GM19240 (cell line): ENCODE measurements around the gene HPGDS.
A peak's percentile ranks its signal among the peaks of the same experiment; 100 is the strongest.
"Not testable (repeated sequence)": the region's sequence is repeated elsewhere in the genome, so short reads cannot be mapped to it uniquely, and the experiment has no call there.

Experiments used
- DNase-seq: peaks from one replicate; pipeline ENCODE4 v3.0.0; 2011; ENCODE audit warnings: low spot score; ENCODE audit not compliant: insufficient read length

The HPGDS gene

DNA sequence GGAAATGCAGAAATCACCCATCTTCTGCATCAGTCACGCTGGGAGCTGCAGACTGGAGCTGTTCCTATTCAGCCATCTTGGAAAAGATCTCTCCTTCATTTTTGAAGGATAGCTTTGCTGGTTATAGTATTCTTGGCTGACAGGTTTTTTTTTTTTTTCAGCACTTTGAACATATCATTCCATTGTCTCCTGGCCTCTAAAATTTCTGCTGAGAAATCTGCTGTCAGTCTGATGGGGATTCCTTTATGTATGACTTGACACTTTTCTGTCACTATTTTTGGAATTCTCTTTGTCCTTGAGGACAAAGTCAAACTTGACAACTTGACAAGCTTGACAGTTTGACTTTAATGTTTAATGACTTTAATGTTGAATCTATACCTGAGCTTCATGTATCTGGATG lies 16.8 kb downstream of the HPGDS start:
- DNase-seq = no peak

DNA sequence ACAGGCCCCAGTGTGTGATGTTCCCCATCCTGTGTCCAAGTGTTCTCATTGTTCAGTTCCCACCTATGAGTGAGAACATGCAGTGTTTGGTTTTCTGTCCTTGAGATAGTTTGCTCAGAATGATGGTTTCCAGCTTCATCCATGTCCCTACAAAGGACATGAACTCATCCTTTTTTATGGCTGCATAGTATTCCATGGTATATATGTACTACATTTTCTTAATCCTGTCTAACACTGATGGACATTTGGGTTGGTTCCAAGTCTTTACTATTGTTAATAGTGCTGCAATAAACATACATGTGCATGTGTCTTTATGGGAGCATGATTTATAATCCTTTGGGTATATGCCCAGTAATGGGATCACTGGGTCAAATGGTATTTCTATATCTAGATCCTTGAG lies 22.7 kb downstream of the HPGDS start:
- DNase-seq = not testable (repeated sequence)

DNA sequence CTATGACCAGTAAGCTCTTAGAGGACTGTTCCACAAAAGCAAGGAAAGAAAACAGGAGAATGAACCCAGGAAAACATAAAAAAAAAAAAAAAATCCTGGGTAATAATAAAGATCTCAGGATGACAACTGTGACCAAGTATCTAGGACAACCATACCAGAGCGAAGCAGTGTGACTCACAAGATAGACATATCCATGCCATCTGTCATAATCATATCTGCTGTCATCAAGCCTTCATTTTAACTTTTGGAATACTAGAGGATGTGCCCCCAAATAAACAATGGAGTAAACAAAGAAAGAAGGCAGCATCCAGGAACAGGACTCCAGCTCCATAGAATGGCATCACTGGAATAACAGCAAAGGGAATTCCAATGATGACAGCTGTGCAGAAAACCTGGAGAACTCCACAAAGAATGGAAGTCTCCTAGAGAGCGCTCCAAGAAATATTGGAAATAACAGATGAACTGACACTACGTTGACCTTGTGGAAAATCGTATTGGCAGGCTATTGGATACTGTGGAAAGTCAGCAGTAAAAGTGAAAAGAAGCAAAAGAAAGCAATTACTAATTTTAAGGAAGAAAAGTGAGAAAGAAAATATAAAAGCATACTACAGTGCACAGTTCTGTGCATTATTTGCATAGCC lies 35.3 kb downstream of the HPGDS start:
- no peak for DNase-seq

DNA sequence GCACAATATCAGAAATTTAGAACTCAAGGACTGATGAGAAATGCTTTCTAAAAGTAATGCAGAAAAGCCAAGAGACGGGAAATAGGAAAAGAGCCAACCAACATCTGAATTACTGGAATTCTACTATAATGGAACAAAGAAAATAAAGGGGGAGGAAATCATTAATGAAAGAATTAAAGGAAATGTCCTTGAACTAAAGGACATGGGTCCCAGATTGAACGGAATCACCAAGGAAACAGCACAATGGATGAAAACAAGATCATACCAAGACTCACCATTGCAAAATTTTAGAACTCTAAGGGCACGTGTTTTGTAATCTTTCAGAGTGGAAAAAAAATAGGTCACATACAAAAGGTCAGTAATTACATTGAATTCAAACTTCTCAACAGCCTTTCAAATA lies 35.9 kb downstream of the HPGDS start:
- no peak for DNase-seq

DNA sequence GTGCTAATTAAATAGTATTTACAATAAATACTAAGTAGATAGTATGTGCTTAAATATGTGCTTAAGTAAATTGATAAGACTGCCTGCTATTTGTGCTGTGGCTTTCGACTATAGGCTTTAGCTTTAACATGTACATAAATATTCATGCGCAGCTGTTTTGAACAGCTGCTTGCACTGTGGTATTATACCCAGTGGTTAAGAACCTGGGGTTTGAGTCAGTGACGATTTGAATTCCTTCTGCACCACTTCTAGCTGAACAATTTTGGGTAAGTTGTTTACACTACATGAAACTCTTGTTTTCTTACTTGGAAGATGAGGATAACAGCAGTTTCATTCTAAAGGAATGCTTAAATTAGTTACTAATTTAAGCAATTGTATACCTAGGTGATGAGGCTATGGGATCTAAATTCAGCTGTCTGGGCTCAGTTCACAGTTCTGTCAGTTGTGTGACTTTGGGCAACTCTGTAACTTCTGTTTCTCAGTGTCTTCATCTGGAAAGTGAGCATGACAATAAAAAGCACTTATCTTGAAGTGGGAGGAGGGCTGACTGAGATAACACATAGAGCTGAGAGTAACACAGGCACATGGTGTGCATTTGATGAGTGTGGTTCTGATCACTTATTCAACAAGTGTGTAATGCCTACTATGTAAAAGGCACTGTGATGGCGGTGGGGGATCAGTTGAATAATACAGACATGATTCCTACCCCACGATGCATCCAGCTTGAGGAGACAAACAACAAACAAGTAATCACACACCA lies 37.0 kb downstream of the HPGDS start:
- no peak for DNase-seq

DNA sequence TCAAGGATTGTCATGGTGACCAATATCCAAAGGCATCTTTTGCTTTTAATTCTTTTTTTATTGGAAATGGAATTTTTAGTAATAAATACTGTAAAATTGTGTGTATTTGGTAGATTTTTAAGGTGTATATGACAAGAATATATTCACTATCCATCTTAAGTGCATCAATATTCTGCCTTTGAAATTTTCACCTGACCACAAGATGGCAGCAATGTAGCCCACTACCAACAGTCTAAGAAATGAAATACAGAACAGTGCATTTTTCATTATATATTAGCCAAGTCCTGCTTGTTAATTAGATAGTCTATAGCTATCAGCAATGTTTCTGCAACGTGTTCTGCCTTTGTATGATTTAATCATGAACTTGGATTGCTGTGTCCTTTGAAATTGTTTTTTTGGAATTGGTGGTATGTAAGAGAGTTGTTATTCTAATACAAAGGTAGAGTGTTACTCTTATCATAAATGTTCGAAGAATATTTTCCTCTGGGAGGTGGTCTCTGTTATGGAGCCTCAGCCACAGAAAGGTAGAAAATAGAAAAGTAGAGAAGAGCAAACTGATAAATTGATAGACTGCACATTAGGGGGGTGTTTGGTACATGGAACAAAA lies 38.2 kb downstream of the HPGDS start:
- peak; percentile 3 for DNase-seq

DNA sequence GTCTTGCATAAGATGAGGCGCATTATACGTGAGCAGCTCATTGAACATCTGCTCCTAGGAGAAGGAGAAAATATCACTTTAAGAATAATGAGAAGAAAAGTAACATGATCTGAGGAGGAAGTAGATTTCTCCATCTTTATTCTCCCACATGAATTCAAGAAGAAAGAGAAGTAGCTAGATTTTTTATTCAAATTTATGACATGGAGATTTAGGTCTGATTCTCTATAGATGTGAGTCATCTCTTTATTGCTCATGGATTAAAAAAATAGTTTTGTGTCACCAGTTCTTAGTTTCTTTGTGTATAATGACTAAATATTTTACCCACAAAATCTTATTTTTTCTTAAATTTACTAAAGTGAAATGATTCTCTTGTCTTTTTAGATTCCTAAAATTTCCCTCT lies 40.4 kb downstream of the HPGDS start:
- no peak for DNase-seq

DNA sequence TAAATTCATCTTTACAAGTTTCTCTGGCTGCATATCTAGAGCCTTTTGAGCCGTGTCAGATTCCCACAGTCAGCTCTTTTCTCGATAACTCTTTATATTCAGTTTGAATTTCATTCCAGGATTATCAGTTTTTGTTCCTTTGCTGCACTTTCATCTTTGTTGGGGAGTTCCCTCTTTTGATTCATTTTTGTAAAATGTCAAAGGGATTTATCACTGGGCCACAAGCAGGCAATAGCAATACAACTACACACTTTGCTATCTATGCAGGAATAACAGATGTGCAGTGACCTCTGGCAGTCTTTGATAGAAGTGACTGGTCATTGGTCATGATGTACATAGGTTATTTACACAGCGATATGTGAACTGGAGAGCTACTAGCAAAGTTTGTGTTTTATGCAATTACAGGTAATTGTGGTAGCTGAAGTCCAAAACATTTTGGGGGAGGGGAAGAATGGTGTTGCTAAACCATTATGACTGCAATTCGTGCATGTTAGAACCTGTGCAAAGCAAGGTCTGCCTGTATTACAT lies 43.8 kb downstream of the HPGDS start:
- no peak for DNase-seq

DNA sequence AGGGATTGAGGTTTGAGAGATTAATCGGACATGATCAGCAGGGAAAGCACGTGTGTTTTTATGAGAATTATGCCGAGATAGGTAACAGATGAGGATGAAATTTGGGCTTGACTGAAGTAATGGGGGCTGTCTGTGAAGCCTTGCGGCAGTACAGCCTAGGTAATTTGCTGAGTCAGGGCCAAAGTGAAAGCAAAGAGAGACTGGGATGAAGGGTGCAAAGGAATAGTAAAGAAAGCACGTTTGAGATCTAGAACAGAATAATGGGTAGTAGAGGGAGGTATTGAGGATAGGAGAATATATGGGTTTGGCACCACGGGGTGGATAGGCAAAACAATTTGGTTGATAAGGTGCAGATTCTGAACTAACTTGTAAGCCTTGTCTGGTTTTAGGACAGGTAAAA lies 47.2 kb downstream of the HPGDS start:
- DNase-seq = not testable (repeated sequence)

DNA sequence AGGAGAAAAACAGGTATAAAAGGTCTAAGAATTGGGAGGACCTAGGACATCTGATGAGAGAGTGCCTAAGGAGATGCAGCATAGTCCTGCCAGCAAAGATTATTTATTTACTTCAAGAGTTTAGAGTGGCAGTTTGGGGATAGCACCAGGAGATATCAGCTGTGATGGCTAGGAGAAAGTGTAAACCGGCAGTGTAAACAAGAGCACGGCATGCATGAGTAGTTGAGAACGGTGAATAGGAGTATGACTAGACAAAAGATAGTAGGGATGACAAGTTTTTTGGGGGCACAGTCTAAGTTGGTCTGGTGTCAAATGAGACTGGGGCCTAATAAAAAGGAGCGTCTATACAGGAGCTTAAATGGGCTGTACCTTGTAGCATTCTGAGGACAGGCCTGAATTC lies 48.7 kb downstream of the HPGDS start:
- not testable (repeated sequence) for DNase-seq

DNA sequence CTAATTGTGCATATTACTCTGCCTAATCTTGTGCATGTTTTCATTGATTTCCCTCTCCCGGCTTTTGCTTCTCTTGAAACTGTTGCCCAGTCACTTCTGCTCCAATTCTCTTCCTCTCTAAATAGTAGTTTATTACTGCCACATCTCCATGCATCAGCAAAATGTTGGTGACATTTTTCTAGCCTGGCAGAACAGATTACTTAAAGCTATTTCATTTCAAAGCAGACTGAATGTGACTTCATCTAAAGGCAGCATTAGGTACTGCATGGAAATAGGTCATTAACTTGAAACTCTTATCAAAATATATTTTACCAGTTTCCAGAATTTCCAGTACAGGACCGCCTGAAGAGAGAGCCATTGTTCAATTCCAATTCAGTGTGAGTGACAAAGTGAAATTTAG lies 52.4 kb downstream of the HPGDS start:
- DNase-seq = no peak

DNA sequence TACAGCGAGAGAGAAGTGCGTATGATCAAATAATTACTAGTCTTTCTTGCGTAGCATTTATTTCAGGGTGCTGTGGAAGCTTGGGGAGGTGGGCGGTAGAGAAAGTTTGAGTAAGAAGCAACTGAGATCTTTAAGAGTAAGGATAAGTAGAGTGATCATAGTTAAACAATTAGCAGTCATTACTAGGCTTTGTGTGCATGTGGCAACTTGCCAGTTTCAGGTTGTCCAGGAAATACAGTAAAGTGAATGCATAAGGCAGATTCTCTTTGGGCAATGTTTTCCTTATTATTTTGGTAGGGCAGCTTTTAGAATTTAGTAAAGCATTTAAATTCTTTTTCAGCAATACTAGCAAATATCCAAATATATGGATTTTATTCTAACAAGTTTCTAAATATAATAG lies 57.0 kb downstream of the HPGDS start:
- DNase-seq = no peak

DNA sequence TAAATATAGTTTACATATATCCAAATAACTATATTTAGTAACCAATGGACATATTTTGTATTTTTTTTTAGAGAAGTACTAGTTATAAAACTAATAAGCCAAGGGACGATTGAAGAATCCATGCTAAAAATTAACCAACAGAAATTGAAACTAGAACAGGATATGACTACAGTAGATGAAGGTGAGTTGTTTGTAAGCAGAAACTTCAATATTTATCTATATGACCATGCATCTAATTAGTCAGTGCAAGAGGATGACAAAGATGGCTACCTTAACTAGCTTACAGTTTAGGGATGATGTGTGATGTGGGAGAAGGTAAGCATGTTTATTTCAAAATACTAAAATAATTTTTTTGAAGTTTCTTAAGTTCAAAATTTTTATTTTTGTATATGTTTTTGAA lies 57.7 kb downstream of the HPGDS start:
- no peak for DNase-seq

DNA sequence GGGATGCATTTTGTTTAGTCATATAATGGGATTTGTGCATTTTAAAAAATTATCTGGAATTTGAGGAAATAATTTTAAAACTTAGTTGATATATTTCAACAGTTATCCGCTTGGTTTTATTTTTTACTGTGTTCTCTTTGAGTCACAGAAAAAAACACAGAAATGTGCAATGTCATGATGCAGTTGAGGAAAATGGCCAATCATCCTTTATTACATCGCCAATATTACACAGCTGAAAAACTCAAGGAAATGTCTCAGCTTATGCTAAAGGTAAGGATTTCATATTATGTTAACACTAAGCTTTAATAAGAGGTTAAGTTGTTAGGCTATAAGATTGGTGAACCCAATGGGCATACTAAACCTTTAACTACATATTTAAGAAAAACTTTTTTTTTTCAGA lies 63.9 kb downstream of the HPGDS start:
- no peak for DNase-seq

DNA sequence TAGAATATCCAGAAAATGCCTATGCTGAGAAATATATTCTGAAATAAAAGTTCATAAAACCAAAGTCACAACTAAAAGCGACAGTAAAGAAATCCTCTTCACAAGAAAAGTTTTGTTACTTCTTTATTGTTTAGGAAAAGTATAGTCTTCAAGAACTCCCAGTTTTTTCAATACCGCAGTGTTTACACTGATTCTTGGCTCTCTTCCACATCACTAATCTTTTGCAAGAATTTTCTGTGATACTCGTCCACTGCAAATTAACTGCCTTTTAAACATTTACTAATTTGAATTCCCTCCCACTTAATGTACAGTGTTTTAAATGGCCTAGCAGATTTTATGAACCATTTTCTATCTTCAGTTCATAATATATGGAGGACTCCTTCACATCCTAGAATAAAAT lies 65.1 kb downstream of the HPGDS start:
- DNase-seq = no peak

DNA sequence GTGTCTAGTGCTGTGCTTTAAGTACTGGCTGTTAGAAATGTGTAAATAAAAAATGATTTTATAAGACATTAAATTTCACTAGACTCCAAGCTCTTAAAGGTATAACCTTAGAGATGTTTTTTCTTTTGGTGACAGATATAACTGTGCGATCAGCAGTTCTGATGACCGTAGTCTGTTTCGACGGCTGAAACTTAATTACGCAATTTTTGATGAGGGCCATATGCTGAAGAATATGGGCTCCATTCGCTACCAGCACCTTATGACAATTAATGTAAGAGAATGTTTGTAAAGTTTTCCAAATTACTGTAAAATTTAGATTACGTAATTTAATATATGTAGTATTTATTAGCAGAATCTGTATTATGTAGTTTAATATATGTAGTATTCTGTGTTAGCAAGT lies 66.4 kb downstream of the HPGDS start:
- DNase-seq = no peak

DNA sequence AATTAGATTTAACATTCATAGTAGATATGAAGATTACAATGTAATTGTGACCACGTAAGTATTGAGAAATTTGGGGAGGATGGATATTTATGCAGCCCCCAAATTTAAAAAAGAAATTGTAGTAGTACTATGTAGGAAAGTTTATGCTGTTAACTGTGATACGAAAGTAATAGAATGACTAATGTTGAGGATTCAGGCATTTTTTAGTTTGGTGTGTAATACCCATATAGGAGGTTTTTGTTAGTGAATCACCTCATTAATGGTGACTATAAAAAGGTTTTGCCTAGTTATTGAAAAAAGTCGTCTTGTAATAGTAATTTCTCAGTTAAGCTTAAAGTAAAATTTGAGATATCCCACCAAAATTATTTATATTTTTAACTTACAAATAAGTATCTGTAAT lies 67.7 kb downstream of the HPGDS start:
- DNase-seq = no peak

DNA sequence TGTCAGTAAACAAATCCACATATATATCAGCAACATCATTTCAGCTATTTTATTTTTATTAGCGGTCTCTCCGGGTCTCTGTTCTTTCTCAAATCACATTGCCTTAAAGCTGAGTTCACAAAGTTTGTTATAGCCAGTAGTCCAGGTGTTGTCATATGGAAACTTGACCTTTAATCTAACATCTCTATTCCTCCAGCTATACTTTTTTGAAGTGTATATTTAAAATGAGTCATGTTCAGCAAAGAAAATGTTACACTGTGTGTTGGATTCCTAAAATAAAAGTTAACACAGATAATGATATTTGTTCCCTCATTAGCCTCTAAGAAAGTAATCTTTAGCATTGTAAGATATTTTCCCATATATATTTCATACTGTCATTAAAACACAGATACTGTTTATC lies 71.4 kb downstream of the HPGDS start:
- DNase-seq = no peak

DNA sequence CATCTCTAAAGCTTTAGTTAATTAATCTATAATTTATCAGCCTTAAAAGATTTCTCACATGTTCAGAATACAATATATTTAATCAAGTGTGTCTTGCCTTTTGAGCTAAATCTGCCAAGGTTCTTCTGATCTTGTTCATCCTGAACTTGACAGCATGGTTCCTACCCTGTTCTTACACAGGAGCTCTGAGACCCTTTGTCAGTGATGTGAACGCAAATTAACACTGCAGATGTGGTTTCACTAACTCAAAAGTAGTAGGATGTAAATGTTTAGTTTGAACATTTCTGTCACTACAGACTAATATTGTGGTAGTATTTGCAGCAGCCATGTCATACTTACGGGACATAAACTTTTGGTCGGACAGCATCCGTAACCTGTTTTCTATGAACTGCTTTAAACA lies 75.6 kb downstream of the HPGDS start:
- DNase-seq = no peak

DNA sequence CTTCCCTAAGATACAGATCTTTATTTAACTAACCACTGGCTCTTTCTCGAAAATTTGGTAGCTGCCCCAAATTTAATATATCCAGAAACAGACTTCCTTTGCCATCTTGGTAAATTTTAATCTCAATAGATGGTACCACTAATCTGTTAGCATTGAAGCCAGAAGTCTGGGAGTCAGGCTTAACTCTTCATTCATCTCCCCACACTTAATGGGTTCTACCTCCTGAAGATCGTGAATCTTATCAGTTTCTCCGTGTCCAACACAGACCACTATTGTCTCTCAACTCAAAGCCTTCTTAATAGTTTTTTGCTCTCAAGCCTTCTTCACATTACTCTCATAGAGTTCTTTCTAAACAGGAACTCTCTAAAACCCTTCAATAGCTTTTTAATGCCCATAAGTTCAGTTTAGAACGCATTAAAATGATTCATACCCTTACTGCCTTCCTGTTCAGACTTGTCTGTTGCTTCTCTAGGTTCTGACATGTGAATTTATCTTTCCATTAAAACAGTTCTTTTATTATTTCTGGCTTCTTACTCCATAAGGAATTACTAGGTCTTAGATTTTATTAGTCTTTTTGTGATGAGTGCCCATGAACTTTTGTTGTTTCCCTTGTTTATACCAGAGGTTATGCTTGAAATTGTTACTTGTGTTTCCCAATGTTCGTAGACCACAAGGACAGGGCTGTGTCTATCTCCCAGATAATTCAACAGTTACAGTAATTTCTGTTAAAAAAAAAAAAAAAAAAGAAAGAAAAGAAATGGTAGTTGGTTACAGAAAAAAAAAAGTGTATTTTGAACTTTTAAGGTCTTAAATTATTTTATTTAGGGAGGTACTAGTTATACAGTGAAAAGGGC lies 80.2 kb downstream of the HPGDS start:
- DNase-seq = no peak

DNA sequence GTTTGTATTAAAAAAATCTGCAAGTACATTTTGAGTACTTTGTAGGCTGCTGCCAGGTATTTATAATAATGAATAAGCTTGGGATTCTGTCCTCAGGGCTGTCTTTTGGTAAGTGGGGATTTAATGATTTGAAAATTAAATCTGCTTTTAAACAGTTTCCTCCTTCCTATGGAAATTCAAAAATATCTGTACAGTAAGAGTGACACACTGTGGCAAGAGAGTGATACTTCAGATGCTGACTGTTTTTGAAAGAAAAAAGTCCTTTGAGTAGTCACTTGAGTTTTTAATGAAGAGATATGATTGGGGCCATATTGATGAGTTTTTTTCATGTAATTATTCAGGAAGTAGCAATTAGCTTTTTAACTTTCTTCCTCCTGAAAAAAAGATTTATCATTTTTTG lies 85.8 kb downstream of the HPGDS start:
- DNase-seq = no peak
